ENCODE measurements around the gene MTARC2. TPM values are rescaled to one million over a fixed set of nuclear protein-coding genes. Genes with fewer than 3 reads are reported as not detected.
A peak's percentile ranks its signal among the peaks of the same experiment; 100 is the strongest.

The MTARC2 gene
- total and polyA plus RNA-seq, 2 experiments from 2014 or later = 36.4 to 54.5 TPM

DNA sequence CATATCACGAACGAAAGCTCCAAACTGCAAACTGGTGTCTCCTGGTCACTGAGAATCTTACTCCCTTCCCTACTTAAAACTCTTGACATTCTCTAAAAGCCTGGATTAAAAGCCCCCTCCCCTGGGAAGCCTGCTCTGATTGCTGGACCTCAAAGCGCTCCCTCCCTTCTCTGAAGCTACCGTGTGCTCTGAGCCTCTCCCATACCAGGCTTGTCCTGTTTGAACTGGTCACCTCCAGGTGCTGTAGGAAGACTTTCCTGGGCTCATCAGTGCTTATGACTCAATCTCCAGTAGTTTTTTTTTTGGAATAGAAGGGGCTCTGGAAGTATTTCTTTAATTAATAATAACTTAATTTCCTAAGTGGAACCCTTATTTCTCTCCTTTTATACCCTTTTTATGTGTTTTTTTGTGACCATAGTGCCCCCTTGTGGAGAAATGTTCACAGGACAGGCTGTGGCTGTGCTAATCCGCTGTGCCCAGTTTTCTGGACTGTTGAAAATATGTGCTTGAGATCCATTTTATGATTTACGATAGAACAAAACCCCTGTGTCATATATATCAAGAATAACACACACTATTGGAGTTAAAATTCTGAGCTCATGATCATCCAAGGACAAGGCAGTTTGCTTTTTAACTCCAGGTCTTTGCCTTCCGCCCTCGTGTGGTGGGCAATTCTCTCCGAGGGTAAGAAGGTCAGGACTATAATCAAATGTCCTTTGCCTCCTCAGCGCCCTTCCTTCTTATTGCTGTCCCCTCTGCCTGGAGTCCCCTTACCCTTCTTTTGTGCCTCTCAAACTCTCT lies 55.5 kb downstream of the MTARC2 start:
- Histone ChIP-seq H3K36me3 (no peaks in the 10 kb centered on the region), H3K9me3 (ENCODE audit: low read depth) (no peaks in the 10 kb centered on the region), H3K27ac (no peak overlapping the region), H3K27me3 (no peaks in the 10 kb centered on the region), H3K4me1 (ENCODE audit: low read depth) (no peaks in the 10 kb centered on the region), H3K4me3 (no peak overlapping the region)
- TF ChIP-seq, protein P1, sequence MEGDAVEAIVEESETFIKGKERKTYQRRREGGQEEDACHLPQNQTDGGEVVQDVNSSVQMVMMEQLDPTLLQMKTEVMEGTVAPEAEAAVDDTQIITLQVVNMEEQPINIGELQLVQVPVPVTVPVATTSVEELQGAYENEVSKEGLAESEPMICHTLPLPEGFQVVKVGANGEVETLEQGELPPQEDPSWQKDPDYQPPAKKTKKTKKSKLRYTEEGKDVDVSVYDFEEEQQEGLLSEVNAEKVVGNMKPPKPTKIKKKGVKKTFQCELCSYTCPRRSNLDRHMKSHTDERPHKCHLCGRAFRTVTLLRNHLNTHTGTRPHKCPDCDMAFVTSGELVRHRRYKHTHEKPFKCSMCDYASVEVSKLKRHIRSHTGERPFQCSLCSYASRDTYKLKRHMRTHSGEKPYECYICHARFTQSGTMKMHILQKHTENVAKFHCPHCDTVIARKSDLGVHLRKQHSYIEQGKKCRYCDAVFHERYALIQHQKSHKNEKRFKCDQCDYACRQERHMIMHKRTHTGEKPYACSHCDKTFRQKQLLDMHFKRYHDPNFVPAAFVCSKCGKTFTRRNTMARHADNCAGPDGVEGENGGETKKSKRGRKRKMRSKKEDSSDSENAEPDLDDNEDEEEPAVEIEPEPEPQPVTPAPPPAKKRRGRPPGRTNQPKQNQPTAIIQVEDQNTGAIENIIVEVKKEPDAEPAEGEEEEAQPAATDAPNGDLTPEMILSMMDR (IDR thresholded peaks at IDR 0.05; ENCODE audit: low read depth, low read length) = peak; percentile 80
- DNase-seq (ENCODE audit: low read depth in 1 of 2, low spot score in 1 of 2) = peak in 1 of 2 donors; percentile 65

DNA sequence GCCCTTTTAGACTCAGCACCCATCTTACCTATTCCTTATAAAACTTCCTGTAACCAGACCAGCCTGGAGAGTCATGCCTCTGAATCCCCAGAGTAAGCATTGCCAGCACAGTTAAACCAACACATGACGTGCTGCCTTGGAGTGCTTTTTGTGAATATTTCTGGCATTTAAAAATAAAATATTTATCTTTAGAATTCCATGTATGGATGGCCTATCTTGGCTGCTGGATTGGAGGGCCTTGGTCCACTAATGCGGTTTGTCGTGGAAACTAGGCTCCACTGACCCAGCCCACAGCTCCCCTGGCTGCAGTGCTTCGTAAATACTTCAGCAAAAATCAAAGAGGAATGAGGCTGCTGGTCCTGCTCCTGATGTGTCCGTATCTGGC lies 56.1 kb downstream of the MTARC2 start:
- Histone ChIP-seq H3K27ac (no peak overlapping the region), H3K4me3 (no peak overlapping the region), H3K27me3 (no peaks in the 10 kb centered on the region), H3K9me3 (ENCODE audit: low read depth) (no peaks in the 10 kb centered on the region), H3K36me3 (no peaks in the 10 kb centered on the region), H3K4me1 (ENCODE audit: low read depth) (peaks cover 3% of the 10 kb centered on the region)
- TF ChIP-seq, protein P1 (IDR thresholded peaks at IDR 0.05; ENCODE audit: low read depth, low read length) = no peak
- DNase-seq (ENCODE audit: low read depth in 1 of 2, low spot score in 1 of 2) = no peak

DNA sequence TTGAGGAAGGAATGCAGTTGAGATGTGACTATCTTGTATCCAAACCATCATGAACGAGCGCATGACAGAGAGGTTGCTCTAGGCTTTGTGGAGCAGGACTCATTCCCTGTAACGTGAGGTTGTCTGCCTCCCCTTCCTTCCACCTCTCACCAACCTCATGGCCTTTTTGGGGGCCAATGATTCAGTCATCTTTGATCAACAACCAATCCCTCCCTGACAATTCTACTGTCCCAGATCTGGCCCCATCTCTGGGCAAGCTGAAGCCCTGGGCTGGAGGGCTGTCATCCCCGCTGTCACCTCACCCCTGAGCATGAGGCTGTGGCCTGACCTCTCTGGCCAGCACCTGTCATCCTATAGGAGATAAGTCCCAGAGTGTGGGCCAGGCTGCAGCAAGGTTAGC lies 58.3 kb downstream of the MTARC2 start:
- Histone ChIP-seq H3K36me3 (no peaks in the 10 kb centered on the region), H3K4me1 (ENCODE audit: low read depth) (peaks cover 5% of the 10 kb centered on the region), H3K4me3 (no peak overlapping the region), H3K9me3 (ENCODE audit: low read depth) (no peaks in the 10 kb centered on the region), H3K27ac (no peak overlapping the region), H3K27me3 (no peaks in the 10 kb centered on the region)
- TF ChIP-seq, protein P1 (IDR thresholded peaks at IDR 0.05; ENCODE audit: low read depth, low read length) = no peak
- no peak for DNase-seq (ENCODE audit: low read depth in 1 of 2, low spot score in 1 of 2)

DNA sequence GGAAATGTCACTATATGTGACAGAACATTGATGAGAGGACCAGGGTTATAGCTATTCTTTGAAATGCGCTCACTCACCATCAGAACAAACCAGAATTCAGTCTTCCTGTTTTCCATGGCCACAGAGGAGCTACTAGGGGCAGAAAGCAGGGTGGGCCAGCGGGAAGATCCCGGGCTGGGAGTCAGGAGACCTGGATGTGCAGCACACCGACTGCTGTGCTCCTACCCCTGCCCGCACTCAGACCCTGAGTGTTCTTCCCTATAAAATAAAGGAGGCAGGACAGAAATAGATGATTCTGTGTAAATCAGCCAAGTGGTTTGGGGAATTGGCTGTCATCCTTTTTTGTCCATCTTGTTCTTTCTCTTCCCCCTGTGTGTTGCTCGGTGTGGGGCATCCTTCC lies 59.6 kb downstream of the MTARC2 start:
- Histone ChIP-seq H3K4me3 (no peak overlapping the region), H3K9me3 (ENCODE audit: low read depth) (no peaks in the 10 kb centered on the region), H3K36me3 (no peaks in the 10 kb centered on the region), H3K4me1 (ENCODE audit: low read depth) (peaks cover 5% of the 10 kb centered on the region), H3K27me3 (no peaks in the 10 kb centered on the region), H3K27ac (no peak overlapping the region)
- no peak for DNase-seq (ENCODE audit: low read depth in 1 of 2, low spot score in 1 of 2)
- TF ChIP-seq, protein P1 (IDR thresholded peaks at IDR 0.05; ENCODE audit: low read depth, low read length) = no peak

DNA sequence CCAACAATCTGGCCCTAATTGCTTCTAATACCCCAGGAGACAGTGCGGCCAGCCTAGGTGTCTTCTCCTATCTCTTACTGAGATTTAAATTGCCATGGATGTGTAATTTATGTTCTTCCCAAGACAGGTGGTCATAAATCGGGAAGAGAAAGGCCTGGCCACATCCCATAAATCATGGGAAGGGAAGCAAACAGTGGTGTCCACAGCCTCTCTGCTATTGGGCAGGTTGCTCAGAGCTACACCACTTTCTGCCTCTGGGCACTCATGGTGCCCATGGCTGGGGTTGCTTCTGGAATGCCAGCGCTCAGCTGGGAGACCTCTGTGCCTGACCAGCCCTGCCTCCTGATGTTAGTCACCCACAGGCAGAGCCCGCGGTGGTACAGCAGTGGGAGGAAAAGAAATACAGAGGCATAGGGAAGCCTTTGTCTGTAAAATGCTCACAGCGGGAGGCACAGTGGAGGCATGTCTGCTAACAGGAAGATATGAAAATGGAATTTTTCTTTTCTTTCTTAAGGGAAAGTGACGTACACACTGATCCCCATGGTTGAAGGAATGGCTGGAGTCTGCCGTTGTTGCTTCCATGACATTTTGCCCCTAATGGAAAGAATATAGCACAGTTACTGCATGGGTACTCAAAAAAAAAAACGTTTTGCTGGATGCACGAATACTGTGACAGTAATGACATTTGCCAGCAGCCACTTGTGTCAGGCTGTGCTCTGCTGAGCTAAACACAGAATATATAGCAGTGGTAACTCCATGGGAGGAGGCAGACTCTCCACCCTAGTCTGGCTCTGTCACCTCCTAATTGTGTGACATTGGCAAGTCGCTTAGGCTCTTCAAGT lies 60.4 kb downstream of the MTARC2 start:
- TF ChIP-seq, protein P1 (IDR thresholded peaks at IDR 0.05; ENCODE audit: low read depth, low read length) = no peak
- Histone ChIP-seq H3K36me3 (no peaks in the 10 kb centered on the region), H3K4me3 (no peak overlapping the region), H3K27me3 (no peaks in the 10 kb centered on the region), H3K9me3 (ENCODE audit: low read depth) (no peaks in the 10 kb centered on the region), H3K27ac (peak overlapping the region; percentile 2), H3K4me1 (ENCODE audit: low read depth) (peaks cover 5% of the 10 kb centered on the region)
- DNase-seq (ENCODE audit: low read depth in 1 of 2, low spot score in 1 of 2) = peak in 1 of 2 donors; percentile 63
